Ishikawa (cell line): ENCODE results near the gene ZNF793.
A peak's percentile ranks its signal among the peaks of the same experiment; 100 is the strongest.

Experiments
- CEBPB ChIP-seq: IDR thresholded peaks from 2 replicates; pipeline ENCODE4 v1.6.1; 2012
- CREB1 ChIP-seq: IDR thresholded peaks from 2 replicates; pipeline ENCODE4 v1.6.1; 2012; ENCODE audit warnings: low read depth
- EGR1 ChIP-seq: IDR thresholded peaks from 2 replicates; pipeline ENCODE4 v1.6.1; 2012
- EP300 ChIP-seq: IDR thresholded peaks from 2 replicates; pipeline ENCODE4 v1.6.1; 2012; ENCODE audit warnings: borderline replicate concordance
- FOXM1 ChIP-seq: IDR thresholded peaks from 2 replicates; pipeline ENCODE4 v1.6.1; 2012; ENCODE audit warnings: low read depth, borderline replicate concordance
- NFIC ChIP-seq: IDR thresholded peaks from 2 replicates; pipeline ENCODE4 v1.6.1; 2012
- RAD21 ChIP-seq: IDR thresholded peaks from 2 replicates; pipeline ENCODE4 v1.6.1; 2012; ENCODE audit warnings: low read depth
- TAF1 ChIP-seq: IDR thresholded peaks from 2 replicates; pipeline ENCODE4 v1.6.1; 2012; ENCODE audit warnings: low read depth, mild to moderate bottlenecking
- TCF12 ChIP-seq: IDR thresholded peaks from 2 replicates; pipeline ENCODE4 v1.6.1; 2012; ENCODE audit warnings: low read depth
- TEAD4 ChIP-seq: IDR thresholded peaks from 2 replicates; pipeline ENCODE4 v1.6.1; 2012
- YY1 ChIP-seq: IDR thresholded peaks from 2 replicates; pipeline ENCODE4 v1.6.1; 2012; ENCODE audit warnings: low read depth
- ZBTB7A ChIP-seq: IDR thresholded peaks from 2 replicates; pipeline ENCODE4 v1.6.1; 2012; ENCODE audit warnings: low read depth
- TF ChIP-seq, protein P1 (sequence below): IDR thresholded peaks from 2 replicates; pipeline ENCODE4 v1.6.1; 2012
- TF ChIP-seq, protein P2 (sequence below): IDR thresholded peaks from 2 replicates; pipeline ENCODE4 v1.6.1; 2012; ENCODE audit warnings: low read depth, mild to moderate bottlenecking
- TF ChIP-seq, protein P3 (sequence below): IDR thresholded peaks from 2 replicates; pipeline ENCODE4 v1.6.1; 2012

Gene ZNF793

DNA sequence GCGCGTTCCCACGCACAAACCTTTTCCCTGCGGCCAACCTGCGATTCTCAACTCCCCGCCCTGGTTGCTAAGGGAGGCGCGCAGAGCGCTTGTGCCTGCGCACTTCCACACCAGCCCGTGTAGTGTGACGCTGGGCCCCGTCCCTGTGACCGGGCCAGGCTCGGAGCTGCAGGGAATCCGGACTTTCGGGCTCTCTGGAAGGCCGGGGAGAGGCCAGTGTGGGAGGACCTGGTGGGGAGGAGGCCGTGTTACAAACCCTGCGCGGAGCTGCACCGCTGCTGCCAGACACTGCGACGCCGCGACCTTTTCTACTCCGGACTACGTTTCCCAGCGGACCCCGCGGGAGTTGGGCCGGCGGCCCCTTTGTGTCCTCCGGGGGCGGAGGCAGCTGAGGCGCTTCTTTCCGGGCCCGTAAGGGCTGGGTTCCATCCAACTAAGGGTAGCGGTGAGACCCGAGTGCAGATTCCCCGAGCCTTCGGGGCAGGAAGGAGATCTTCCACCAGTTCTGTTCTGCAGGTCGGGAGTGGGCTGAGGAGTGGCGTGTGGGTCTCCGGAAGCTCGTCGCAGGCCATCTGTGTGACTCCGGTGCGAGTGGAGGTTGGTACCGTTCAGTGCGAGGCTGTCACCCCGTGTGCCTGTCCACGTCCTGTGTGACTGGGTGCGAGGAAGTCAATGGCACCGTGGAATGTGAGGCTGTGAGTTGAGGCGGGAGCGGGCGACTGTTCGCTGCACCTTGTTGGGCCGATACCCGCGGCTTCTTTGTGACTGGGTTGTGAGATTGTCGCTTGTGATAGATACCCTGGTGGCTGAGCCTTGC lies 37.6 kb upstream of the ZNF793 start, which contains the start of gene ZNF570:
TSS of gene ZNF570 (plus strand) at position 396 of the 817 bp plus-strand sequence. CDS start 999 bp downstream, outside the sequence.
- TF ChIP-seq TEAD4 (no peak), EGR1 (0 out of 2 replicates have a peak, but pooled peaks have one; percentile 24)
- TF ChIP-seq, protein P1, sequence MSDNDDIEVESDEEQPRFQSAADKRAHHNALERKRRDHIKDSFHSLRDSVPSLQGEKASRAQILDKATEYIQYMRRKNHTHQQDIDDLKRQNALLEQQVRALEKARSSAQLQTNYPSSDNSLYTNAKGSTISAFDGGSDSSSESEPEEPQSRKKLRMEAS, result peak; percentile 64; the same call in 1 of the 2 replicates

DNA sequence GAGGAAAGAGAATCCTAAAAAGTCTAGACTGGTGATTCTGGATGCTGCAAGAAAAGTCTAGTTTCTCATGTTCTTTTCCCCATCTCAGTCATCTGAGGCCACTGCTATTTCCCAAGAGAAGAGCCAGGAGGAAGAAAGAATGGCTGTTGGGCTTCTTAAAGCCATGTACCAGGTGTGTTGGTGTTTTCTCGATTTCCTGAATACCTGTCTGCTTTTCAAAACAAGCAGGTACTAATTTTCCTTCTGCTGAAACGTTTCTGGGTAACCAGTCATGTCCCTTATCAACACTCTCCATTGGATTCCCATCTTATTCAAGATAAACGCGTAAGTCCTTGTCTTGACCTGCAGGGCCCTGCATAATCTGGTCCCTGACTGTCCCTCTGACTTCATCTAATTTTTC lies 36.5 kb upstream of the ZNF793 start:
- TF ChIP-seq ZBTB7A, result no peak
- TF ChIP-seq, protein P1, result no peak
- TF ChIP-seq RAD21, result no peak
- no peak for TF ChIP-seq EP300
- TF ChIP-seq TAF1, result no peak
- TF ChIP-seq EGR1, result no peak
- no peak for TF ChIP-seq NFIC
- TF ChIP-seq TEAD4, result no peak
- TF ChIP-seq, protein P2, sequence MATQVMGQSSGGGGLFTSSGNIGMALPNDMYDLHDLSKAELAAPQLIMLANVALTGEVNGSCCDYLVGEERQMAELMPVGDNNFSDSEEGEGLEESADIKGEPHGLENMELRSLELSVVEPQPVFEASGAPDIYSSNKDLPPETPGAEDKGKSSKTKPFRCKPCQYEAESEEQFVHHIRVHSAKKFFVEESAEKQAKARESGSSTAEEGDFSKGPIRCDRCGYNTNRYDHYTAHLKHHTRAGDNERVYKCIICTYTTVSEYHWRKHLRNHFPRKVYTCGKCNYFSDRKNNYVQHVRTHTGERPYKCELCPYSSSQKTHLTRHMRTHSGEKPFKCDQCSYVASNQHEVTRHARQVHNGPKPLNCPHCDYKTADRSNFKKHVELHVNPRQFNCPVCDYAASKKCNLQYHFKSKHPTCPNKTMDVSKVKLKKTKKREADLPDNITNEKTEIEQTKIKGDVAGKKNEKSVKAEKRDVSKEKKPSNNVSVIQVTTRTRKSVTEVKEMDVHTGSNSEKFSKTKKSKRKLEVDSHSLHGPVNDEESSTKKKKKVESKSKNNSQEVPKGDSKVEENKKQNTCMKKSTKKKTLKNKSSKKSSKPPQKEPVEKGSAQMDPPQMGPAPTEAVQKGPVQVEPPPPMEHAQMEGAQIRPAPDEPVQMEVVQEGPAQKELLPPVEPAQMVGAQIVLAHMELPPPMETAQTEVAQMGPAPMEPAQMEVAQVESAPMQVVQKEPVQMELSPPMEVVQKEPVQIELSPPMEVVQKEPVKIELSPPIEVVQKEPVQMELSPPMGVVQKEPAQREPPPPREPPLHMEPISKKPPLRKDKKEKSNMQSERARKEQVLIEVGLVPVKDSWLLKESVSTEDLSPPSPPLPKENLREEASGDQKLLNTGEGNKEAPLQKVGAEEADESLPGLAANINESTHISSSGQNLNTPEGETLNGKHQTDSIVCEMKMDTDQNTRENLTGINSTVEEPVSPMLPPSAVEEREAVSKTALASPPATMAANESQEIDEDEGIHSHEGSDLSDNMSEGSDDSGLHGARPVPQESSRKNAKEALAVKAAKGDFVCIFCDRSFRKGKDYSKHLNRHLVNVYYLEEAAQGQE, result no peak
- TF ChIP-seq YY1, result no peak
- TF ChIP-seq, protein P3, sequence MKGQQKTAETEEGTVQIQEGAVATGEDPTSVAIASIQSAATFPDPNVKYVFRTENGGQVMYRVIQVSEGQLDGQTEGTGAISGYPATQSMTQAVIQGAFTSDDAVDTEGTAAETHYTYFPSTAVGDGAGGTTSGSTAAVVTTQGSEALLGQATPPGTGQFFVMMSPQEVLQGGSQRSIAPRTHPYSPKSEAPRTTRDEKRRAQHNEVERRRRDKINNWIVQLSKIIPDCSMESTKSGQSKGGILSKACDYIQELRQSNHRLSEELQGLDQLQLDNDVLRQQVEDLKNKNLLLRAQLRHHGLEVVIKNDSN, result no peak

DNA sequence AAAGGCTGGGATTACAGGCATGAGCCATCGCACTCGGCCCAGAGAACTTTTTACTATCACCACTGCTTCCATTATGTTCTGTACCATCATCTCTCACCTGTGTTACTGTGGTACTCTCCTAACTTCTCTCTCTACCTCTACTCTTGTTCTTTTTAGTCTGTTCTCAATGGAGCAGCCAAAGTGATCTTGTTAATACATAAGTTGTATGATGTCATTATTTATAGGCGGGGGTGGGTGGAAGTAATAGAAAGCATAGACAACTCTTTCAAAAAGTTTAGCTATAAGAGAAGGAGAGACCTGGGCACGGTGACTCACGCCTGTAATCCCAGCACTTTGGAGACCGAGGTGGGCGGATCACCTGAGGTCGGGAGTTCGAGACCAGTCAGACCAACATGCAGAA lies 34.6 kb upstream of the ZNF793 start:
- TF ChIP-seq ZBTB7A (no peak), EGR1 (no peak), TEAD4 (no peak), CREB1 (no peak), CEBPB (no peak), TCF12 (no peak), FOXM1 (no peak), YY1 (no peak)
- TF ChIP-seq, protein P2, result no peak
- TF ChIP-seq, protein P1, result no peak

DNA sequence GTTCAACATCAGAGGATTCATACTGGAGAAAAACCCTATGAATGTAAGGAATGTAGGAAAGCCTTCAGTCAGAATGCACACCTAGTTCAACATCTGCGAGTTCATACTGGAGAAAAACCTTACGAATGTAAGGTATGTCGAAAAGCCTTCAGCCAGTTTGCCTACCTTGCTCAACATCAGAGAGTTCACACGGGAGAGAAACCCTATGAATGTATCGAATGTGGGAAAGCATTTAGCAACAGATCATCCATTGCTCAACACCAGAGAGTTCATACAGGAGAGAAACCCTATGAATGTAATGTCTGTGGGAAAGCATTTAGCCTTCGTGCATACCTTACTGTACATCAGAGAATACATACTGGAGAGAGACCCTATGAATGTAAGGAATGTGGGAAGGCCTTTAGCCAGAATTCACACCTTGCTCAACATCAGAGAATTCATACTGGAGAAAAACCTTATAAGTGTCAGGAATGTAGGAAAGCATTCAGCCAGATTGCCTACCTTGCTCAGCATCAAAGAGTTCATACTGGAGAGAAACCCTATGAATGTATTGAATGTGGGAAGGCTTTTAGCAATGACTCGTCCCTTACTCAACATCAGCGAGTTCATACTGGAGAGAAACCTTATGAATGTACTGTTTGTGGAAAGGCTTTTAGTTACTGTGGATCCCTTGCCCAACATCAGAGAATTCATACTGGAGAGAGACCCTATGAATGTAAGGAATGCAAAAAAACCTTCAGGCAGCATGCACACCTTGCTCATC lies 22.2 kb upstream of the ZNF793 start:
- TF ChIP-seq, protein P1, result no peak
- no peak for TF ChIP-seq TEAD4
- TF ChIP-seq, protein P2, result no peak
- no peak for TF ChIP-seq YY1
- TF ChIP-seq TCF12, result no peak
- TF ChIP-seq FOXM1, result no peak
- no peak for TF ChIP-seq EP300
- TF ChIP-seq, protein P3, result no peak
- no peak for TF ChIP-seq RAD21
- TF ChIP-seq CREB1, result no peak
- TF ChIP-seq ZBTB7A, result no peak
- TF ChIP-seq CEBPB, result no peak
- TF ChIP-seq TAF1, result no peak
- TF ChIP-seq EGR1, result no peak
